ENCODE results near the gene STK11IP. TPM values are rescaled to one million over a fixed set of nuclear protein-coding genes. Genes with fewer than 3 reads are reported as not detected.

Gene STK11IP
- total and polyA plus RNA-seq, 2 donors (not counting 1 experiment from before 2014, with no cell fraction given) = 46.8 to 55.6 TPM

GRCh38 chr2:219553463-219553963 is 44.1 kb upstream of the STK11IP start:
- peaks cover 14% of the 10 kb centered on the region for H3K4me1 Mint-ChIP-seq
- ChIA-PET POLR2A (interaction anchor here (1.9 kb wide), 1 partner anchor 10 kb away, joined by 4 read pairs; the partner anchor contains the start of genes CHPF and TMEM198), CTCF (interaction anchor here (0.7 kb wide), 1 partner anchor 10 kb away, joined by 3 read pairs; the partner anchor contains the start of genes CHPF and TMEM198)
- no peak for TF ChIP-seq EZH2 (IDR thresholded peaks at IDR 0.05; ENCODE audit: borderline replicate concordance, insufficient read depth, low read depth, low read length, poor library complexity, severe bottlenecking)
- TF ChIP-seq CTCF (IDR thresholded peaks at IDR 0.05) = no peak
- no peak overlapping the region for H3K27ac Mint-ChIP-seq
- Histone ChIP-seq H3K4me2 (replicated peaks; ENCODE audit: low read depth, low read length, poor library complexity, severe bottlenecking) (peak overlapping the region; percentile 98), H3K36me3 (replicated peaks in 1 of 2; ENCODE audit: control extremely low read depth in 1 of 2, control insufficient read depth in 1 of 2, extremely low read depth in 1 of 2, insufficient read depth in 2 of 2, low read length in 1 of 2) (no peaks in the 10 kb centered on the region), H3K9me3 (ENCODE audit: control extremely low read depth in 1 of 3, control insufficient read depth in 2 of 3, insufficient read depth in 1 of 3, low read length in 2 of 3) (peaks cover 0 to 37% (median 0%) of the 10 kb centered on the region in 3 donors), H3K27ac (ENCODE audit: low read length in 2 of 2) (no peak overlapping the region), H3K79me2 (ENCODE audit: control insufficient read depth, insufficient read depth, low read length) (no peaks in the 10 kb centered on the region), H2AFZ (ENCODE audit: insufficient read depth, low read depth, low read length, poor library complexity, severe bottlenecking) (no peak overlapping the region), H3K4me1 (ENCODE audit: control insufficient read depth in 2 of 2, insufficient read depth in 2 of 2, low read length in 2 of 2) (peaks cover 20 to 30% of the 10 kb centered on the region in 2 donors), H3K4me3 (ENCODE audit: control extremely low read depth in 1 of 5, extremely low read depth in 1 of 5, insufficient read depth in 1 of 5, low read depth in 2 of 5, low read length in 4 of 5) (no peak overlapping the region), H3K27me3 (replicated peaks in 1 of 4; ENCODE audit: control extremely low read depth in 1 of 4, control insufficient read depth in 3 of 4, insufficient read depth in 4 of 4, low read length in 3 of 4) (peaks cover 0 to 71% (median 23%) of the 10 kb centered on the region in 4 experiments), H4K20me1 (ENCODE audit: control insufficient read depth, insufficient read depth, low read length, poor library complexity, severe bottlenecking) (no peaks in the 10 kb centered on the region), H3K9ac (ENCODE audit: low read length) (no peak overlapping the region)
- H3K9me3 Mint-ChIP-seq (ENCODE audit: insufficient read depth) = no peaks in the 10 kb centered on the region
- intact Hi-C loops (cut with micrococcal nuclease) = loop anchor here (2.0 kb wide), 1 partner anchor 43 kb away; the partner anchor contains the start of gene STK11IP
- peaks cover 48% of the 10 kb centered on the region for H3K27me3 Mint-ChIP-seq
- no peak for ATAC-seq (ENCODE audit: low read depth)
- 88% methylated on average over 12 of the region's 12 CpGs for WGBS (ENCODE audit: insufficient coverage)
- H3K4me3 Mint-ChIP-seq = peak overlapping the region; percentile 71
- DNase-seq = no peak

- H3K4me3 ChIP-seq (ENCODE audit: control extremely low read depth in 1 of 5, extremely low read depth in 1 of 5, insufficient read depth in 1 of 5, low read depth in 2 of 5, low read length in 4 of 5) = no peak overlapping the region
- CTCF ChIA-PET = interaction anchor here (0.7 kb wide), 1 partner anchor 11 kb away, joined by 3 read pairs; the partner anchor contains the start of genes CHPF and TMEM198
- peaks cover 20 to 30% of the 10 kb centered on the region in 2 donors for H3K4me1 ChIP-seq (ENCODE audit: control insufficient read depth in 2 of 2, insufficient read depth in 2 of 2, low read length in 2 of 2)
- H3K36me3 ChIP-seq (replicated peaks in 1 of 2; ENCODE audit: control extremely low read depth in 1 of 2, control insufficient read depth in 1 of 2, extremely low read depth in 1 of 2, insufficient read depth in 2 of 2, low read length in 1 of 2) = no peaks in the 10 kb centered on the region
- POLR2A ChIA-PET = no interaction called here
- H3K9me3 ChIP-seq (ENCODE audit: control extremely low read depth in 1 of 3, control insufficient read depth in 2 of 3, insufficient read depth in 1 of 3, low read length in 2 of 3) = peaks cover 0 to 34% (median 0%) of the 10 kb centered on the region in 3 donors
- no peak overlapping the region for H3K9ac ChIP-seq (ENCODE audit: low read length)
- Mint-ChIP-seq H3K4me1 (peaks cover 14% of the 10 kb centered on the region), H3K27ac (no peak overlapping the region), H3K9me3 (ENCODE audit: insufficient read depth) (no peaks in the 10 kb centered on the region), H3K4me3 (peak overlapping the region; percentile 19), H3K27me3 (peaks cover 43% of the 10 kb centered on the region)
- no peaks in the 10 kb centered on the region for H3K79me2 ChIP-seq (ENCODE audit: control insufficient read depth, insufficient read depth, low read length)
- intact Hi-C loops (cut with micrococcal nuclease) = no loop called here
- TF ChIP-seq EZH2 (IDR thresholded peaks at IDR 0.05; ENCODE audit: borderline replicate concordance, insufficient read depth, low read depth, low read length, poor library complexity, severe bottlenecking) (no peak), CTCF (IDR thresholded peaks at IDR 0.05) (no peak)
- H3K27ac ChIP-seq (ENCODE audit: low read length in 2 of 2) = no peak overlapping the region
- ATAC-seq (ENCODE audit: low read depth) = no peak
- no peak for DNase-seq
- H2AFZ ChIP-seq (ENCODE audit: insufficient read depth, low read depth, low read length, poor library complexity, severe bottlenecking) = no peak overlapping the region
- no peak overlapping the region for H3K4me2 ChIP-seq (replicated peaks; ENCODE audit: low read depth, low read length, poor library complexity, severe bottlenecking)
- no peaks in the 10 kb centered on the region for H4K20me1 ChIP-seq (ENCODE audit: control insufficient read depth, insufficient read depth, low read length, poor library complexity, severe bottlenecking)
- 95% methylated on average over 13 of the region's 15 CpGs for WGBS (ENCODE audit: insufficient coverage)
- H3K27me3 ChIP-seq (replicated peaks in 1 of 4; ENCODE audit: control extremely low read depth in 1 of 4, control insufficient read depth in 3 of 4, insufficient read depth in 4 of 4, low read length in 3 of 4) = peaks cover 0 to 68% (median 23%) of the 10 kb centered on the region in 4 experiments
These were observed 43.3 kb upstream of the STK11IP start for GRCh38 chr2:219554350-219554749.
